Activated T-cell treated with anti-CD3 and anti-CD28 coated beads, Interleukin-2, amount 50 U/mL, for 72 hours (primary cell): ENCODE results near the gene MEX3C. TPM values are rescaled to one million over a fixed set of nuclear protein-coding genes. Genes with fewer than 3 reads are reported as not detected.

ENCODE experiments used
- ATAC-seq, 2 donors: fragments of 150-1000 bp; cut with Tn5 transposase; replicated peaks in 1 of 2; 2 replicates each; pipeline ENCODE4 v1.10.0; 2021; ENCODE audit warnings: moderate library complexity in 2 of 2, mild to moderate bottlenecking in 1 of 2
- DNase-seq, 2 donors: peaks; one replicate each; pipeline ENCODE4 v3.0.0; 2021 to 2022; ENCODE audit warnings: mixed read lengths in 1 of 2
- H3K27ac Mint-ChIP-seq: one replicate; pipeline ENCODE4 v1.8.0; 2022; ENCODE audit warnings: mild to moderate bottlenecking, moderate library complexity, mixed read lengths
- H3K27me3 Mint-ChIP-seq: one replicate; pipeline ENCODE4 v1.8.0; 2022; ENCODE audit warnings: low read depth, mixed read lengths
- H3K36me3 Mint-ChIP-seq, 2 donors: one replicate each; pipeline ENCODE4 v1.8.0; 2022; ENCODE audit warnings: mixed read lengths in 2 of 2, mild to moderate bottlenecking in 1 of 2; ENCODE audit not compliant: insufficient read depth in 2 of 2
- H3K4me1 Mint-ChIP-seq: one replicate; pipeline ENCODE4 v1.8.0; 2022; ENCODE audit warnings: low read depth, mixed read lengths
- H3K4me3 Mint-ChIP-seq, 2 donors: one replicate each; pipeline ENCODE4 v1.8.0; 2022; ENCODE audit warnings: mild to moderate bottlenecking in 2 of 2, mixed read lengths in 2 of 2, moderate library complexity in 2 of 2
- H3K9me3 Mint-ChIP-seq, 2 donors: one replicate each; pipeline ENCODE4 v1.8.0; 2022; ENCODE audit warnings: mixed read lengths in 2 of 2
- total RNA-seq, 2 donors: library from RNA; stranded (reverse); gene quantifications; one replicate each; pipeline ENCODE4 v1.2.3, GENCODE V29; 2022

MEX3C gene
- total RNA-seq = 10 to 100 TPM; 85.0 to 94.5 TPM

- H3K4me1 Mint-ChIP-seq = peaks cover 29% of the 10 kb centered on the region
- peaks cover 20 to 21% of the 10 kb centered on the region in 2 donors for H3K36me3 Mint-ChIP-seq
- peaks cover 0 to 2% of the 10 kb centered on the region in 2 donors for H3K9me3 Mint-ChIP-seq
- no peaks in the 10 kb centered on the region for H3K27me3 Mint-ChIP-seq
- peak within 1 kb of the TSS; percentile 80 to 96 for H3K4me3 Mint-ChIP-seq
- DNase-seq = peak; percentile 99 to 100
- peak within 1 kb of the TSS; percentile 93 for H3K27ac Mint-ChIP-seq
- peak; percentile 84 to 86 for ATAC-seq
Observed at GRCh38 chr18:51197661-51198424, at the start of gene MEX3C. Gene MEX3C (minus strand): TSS chr18:51197681. CDS start chr18:51197320, 361 bp downstream.

GRCh38 chr18:51241226-51241625 is 43.7 kb upstream of the MEX3C start:
- Mint-ChIP-seq H3K4me3 (no peak overlapping the region), H3K4me1 (peaks cover 4% of the 10 kb centered on the region), H3K27ac (no peak overlapping the region), H3K27me3 (no peaks in the 10 kb centered on the region), H3K9me3 (peaks cover 0 to 1% of the 10 kb centered on the region in 2 donors), H3K36me3 (no peaks in the 10 kb centered on the region)
- DNase-seq (no peak), ATAC-seq (no peak)

- ATAC-seq = peak; percentile 42 to 46
- peaks cover 0 to 1% of the 10 kb centered on the region in 2 donors for H3K9me3 Mint-ChIP-seq
- no peaks in the 10 kb centered on the region for H3K36me3 Mint-ChIP-seq
- peaks cover 24% of the 10 kb centered on the region for H3K4me1 Mint-ChIP-seq
- H3K27me3 Mint-ChIP-seq = peaks cover 17% of the 10 kb centered on the region
- peak overlapping the region; percentile 55 for H3K27ac Mint-ChIP-seq
- peak overlapping the region in 1 of 2 donors; percentile 68 for H3K4me3 Mint-ChIP-seq
- peak in 1 of 2 donors; percentile 6 for DNase-seq
Observed at GRCh38 chr18:51236225-51236624, 38.7 kb upstream of the MEX3C start.

- no peak overlapping the region for H3K27ac Mint-ChIP-seq
- ATAC-seq (peak; percentile 97 to 98), DNase-seq (peak; percentile 61 to 69)
- peaks cover 0 to 1% of the 10 kb centered on the region in 2 donors for H3K9me3 Mint-ChIP-seq
- peaks cover 17% of the 10 kb centered on the region for H3K27me3 Mint-ChIP-seq
- H3K4me3 Mint-ChIP-seq = peak overlapping the region; percentile 35 to 68
- no peaks in the 10 kb centered on the region for H3K36me3 Mint-ChIP-seq
- peaks cover 24% of the 10 kb centered on the region for H3K4me1 Mint-ChIP-seq
Observed at GRCh38 chr18:51235009-51235789, 37.7 kb upstream of the MEX3C start.

GRCh38 chr18:51234117-51235008 is 36.9 kb upstream of the MEX3C start:
- H3K36me3 Mint-ChIP-seq = no peaks in the 10 kb centered on the region
- H3K4me1 Mint-ChIP-seq = peaks cover 24% of the 10 kb centered on the region
- peaks cover 1 to 3% of the 10 kb centered on the region in 2 donors for H3K9me3 Mint-ChIP-seq
- H3K27me3 Mint-ChIP-seq = peaks cover 17% of the 10 kb centered on the region
- ATAC-seq (peak; percentile 30 to 48), DNase-seq (peak in 1 of 2 donors; percentile 6)
- peak overlapping the region; percentile 35 to 68 for H3K4me3 Mint-ChIP-seq
- H3K27ac Mint-ChIP-seq = no peak overlapping the region

- no peak overlapping the region for H3K4me3 Mint-ChIP-seq
- peaks cover 0 to 1% of the 10 kb centered on the region in 2 donors for H3K36me3 Mint-ChIP-seq
- DNase-seq (no peak), ATAC-seq (peak; percentile 43 to 51)
- H3K4me1 Mint-ChIP-seq = peaks cover under 1% of the 10 kb centered on the region
- H3K9me3 Mint-ChIP-seq = peaks cover 2 to 6% of the 10 kb centered on the region in 2 donors
- peaks cover 25% of the 10 kb centered on the region for H3K27me3 Mint-ChIP-seq
- no peak overlapping the region for H3K27ac Mint-ChIP-seq
Observed at GRCh38 chr18:51229328-51229727, 31.8 kb upstream of the MEX3C start.

GRCh38 chr18:51227660-51228059 is 30.2 kb upstream of the MEX3C start:
- ATAC-seq (no peak), DNase-seq (no peak)
- Mint-ChIP-seq H3K4me3 (no peak overlapping the region), H3K27ac (no peak overlapping the region), H3K27me3 (peaks cover 16% of the 10 kb centered on the region), H3K9me3 (peaks cover 2 to 6% of the 10 kb centered on the region in 2 donors), H3K36me3 (peaks cover 0 to 1% of the 10 kb centered on the region in 2 donors), H3K4me1 (no peaks in the 10 kb centered on the region)

- ATAC-seq = no peak
- Mint-ChIP-seq H3K9me3 (peaks cover 5 to 6% of the 10 kb centered on the region in 2 donors), H3K36me3 (peaks cover 0 to 1% of the 10 kb centered on the region in 2 donors), H3K27me3 (peaks cover 9% of the 10 kb centered on the region), H3K4me3 (no peak overlapping the region), H3K4me1 (no peaks in the 10 kb centered on the region), H3K27ac (no peak overlapping the region)
- DNase-seq = no peak
Observed at GRCh38 chr18:51226587-51227350, 29.3 kb upstream of the MEX3C start.

GRCh38 chr18:51226068-51226467 is 28.6 kb upstream of the MEX3C start:
- no peaks in the 10 kb centered on the region for H3K4me1 Mint-ChIP-seq
- peaks cover 13% of the 10 kb centered on the region for H3K27me3 Mint-ChIP-seq
- H3K4me3 Mint-ChIP-seq = no peak overlapping the region
- no peak overlapping the region for H3K27ac Mint-ChIP-seq
- no peak for DNase-seq
- peaks cover 5 to 6% of the 10 kb centered on the region in 2 donors for H3K9me3 Mint-ChIP-seq
- no peak for ATAC-seq
- peaks cover 0 to 1% of the 10 kb centered on the region in 2 donors for H3K36me3 Mint-ChIP-seq

- Mint-ChIP-seq H3K36me3 (peaks cover 0 to 2% of the 10 kb centered on the region in 2 donors), H3K27ac (no peak overlapping the region), H3K9me3 (peaks cover 0 to 3% of the 10 kb centered on the region in 2 donors), H3K27me3 (no peaks in the 10 kb centered on the region), H3K4me1 (peaks cover 14% of the 10 kb centered on the region), H3K4me3 (no peak overlapping the region)
- ATAC-seq (no peak), DNase-seq (no peak)
Observed at GRCh38 chr18:51212606-51213005, 15.1 kb upstream of the MEX3C start.

GRCh38 chr18:51211552-51211951 is 14.1 kb upstream of the MEX3C start:
- Mint-ChIP-seq H3K4me3 (peak overlapping the region; percentile 23 to 71), H3K36me3 (peaks cover 0 to 2% of the 10 kb centered on the region in 2 donors), H3K27me3 (no peaks in the 10 kb centered on the region), H3K27ac (peak overlapping the region; percentile 71), H3K9me3 (peaks cover 0 to 3% of the 10 kb centered on the region in 2 donors), H3K4me1 (peaks cover 14% of the 10 kb centered on the region)
- DNase-seq (peak; percentile 67 to 78), ATAC-seq (peak; percentile 94 to 95)
